22Rv1 (cell line): Measurements from ENCODE around the gene HPS1.

Source experiments
- CTCF ChIP-seq: fragments of 450-650 bp; IDR thresholded peaks from 2 replicates; pipeline ENCODE4 v1.5.1; 2017; ENCODE audit warnings: mild to moderate bottlenecking
- ZFX ChIP-seq: fragments of 450-650 bp; IDR thresholded peaks from 2 replicates; pipeline ENCODE4 v1.6.1; 2017; ENCODE audit warnings: antibody characterized with exemption, borderline replicate concordance

DNA sequence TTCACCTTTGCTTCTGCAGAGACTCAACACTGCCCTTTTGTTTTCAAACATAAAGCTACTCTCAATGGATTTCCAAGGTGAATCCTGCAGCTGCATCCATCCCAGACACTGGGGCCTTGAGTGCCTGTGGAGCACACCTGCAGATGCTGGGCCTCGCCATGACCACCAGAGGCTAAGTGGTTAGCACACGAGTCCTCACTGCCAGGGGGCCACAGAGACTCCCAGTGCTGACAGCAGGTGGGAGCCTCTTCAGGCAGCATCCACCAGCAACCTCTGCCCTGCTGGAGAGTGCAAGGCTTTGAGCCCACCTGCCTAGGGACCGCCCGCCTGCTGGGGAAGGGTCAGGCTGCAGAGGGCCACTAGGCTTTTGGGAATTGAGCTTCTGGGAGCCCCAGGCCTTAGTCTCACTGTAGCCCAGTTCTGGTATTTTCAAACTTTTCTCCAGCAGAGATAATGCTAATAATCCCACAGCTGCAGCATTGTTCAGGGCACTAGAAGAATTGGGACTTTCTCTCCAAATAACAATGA, 9.4 kb upstream of the HPS1 start:
- TF ChIP-seq CTCF = no peak
- TF ChIP-seq ZFX = no peak
